ENCODE results near the gene GRN. TPM values are rescaled to one million over a fixed set of nuclear protein-coding genes. Genes with fewer than 3 reads are reported as not detected.

The GRN gene
- total RNA-seq, 1 experiment from 2014 or later: 206 TPM

DNA sequence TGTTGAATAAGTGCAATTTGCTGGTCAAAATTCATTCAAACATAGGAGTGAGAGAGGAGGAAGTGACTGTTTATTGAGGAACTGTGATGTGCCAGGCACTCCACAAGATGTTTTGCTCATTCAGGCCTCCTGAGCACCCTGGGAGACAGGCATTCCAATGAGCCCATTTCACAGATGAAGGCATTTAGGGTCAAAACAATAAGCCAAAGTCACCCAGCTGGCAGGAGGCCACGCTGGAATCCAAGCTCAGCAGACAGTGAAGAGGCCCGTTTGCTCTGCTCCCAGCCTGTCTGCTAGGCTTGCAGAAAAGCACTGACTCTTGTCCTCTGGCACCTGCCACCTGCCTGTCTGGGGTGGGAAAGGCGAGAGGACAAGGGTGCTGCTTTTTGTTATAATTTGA lies 10.4 kb upstream of the GRN start:
- BruUV-seq (replicated peaks): no TSS peak
- Histone ChIP-seq H3K4me3 (replicated peaks in 1 of 2; ENCODE audit: low read depth in 1 of 2, low read length in 2 of 2) (no peak overlapping the region), H3K9me2 (ENCODE audit: insufficient read depth) (no peaks in the 10 kb centered on the region), H2AFZ (ENCODE audit: low read depth, low read length, poor library complexity, severe bottlenecking) (no peak overlapping the region), H3K4me1 (ENCODE audit: control insufficient read depth in 1 of 2, insufficient read depth in 2 of 2, low read length in 2 of 2) (peaks cover 3 to 17% of the 10 kb centered on the region in 2 experiments; a peak in 3 of 4 replicates), H4K20me1 (ENCODE audit: insufficient read depth) (no peaks in the 10 kb centered on the region), H3K36me3 (ENCODE audit: control insufficient read depth in 1 of 2, insufficient read depth in 2 of 2, low read length in 2 of 2) (no peaks in the 10 kb centered on the region), H3K9me3 (ENCODE audit: control insufficient read depth in 1 of 2, insufficient read depth in 1 of 2, low read depth in 1 of 2, low read length in 2 of 2) (no peaks in the 10 kb centered on the region), H3K27ac (ENCODE audit: low read depth, low read length) (no peak overlapping the region), H3K79me2 (ENCODE audit: insufficient read depth, low read length) (no peaks in the 10 kb centered on the region), H3K27me3 (ENCODE audit: insufficient read depth, low read length) (no peaks in the 10 kb centered on the region), H3K9ac (ENCODE audit: low read length) (no peak overlapping the region), H3K4me2 (ENCODE audit: low read length) (no peak overlapping the region)
- ChIA-PET CTCF (no interaction called here), POLR2A (no interaction called here), RAD21 (ENCODE audit: low non-redundant PET in 1 of 2, low total read pairs in 2 of 2, uncharacterized antibody in 2 of 2, unreplicated experiment in 2 of 2) (no interaction called here)
- DNase-seq (ENCODE audit: low read depth, low spot score) (no peak), ATAC-seq (no peak)
- TF ChIP-seq SP1 (IDR thresholded peaks at IDR 0.05; ENCODE audit: low read depth): no peak
- intact Hi-C loops (cut with micrococcal nuclease): no loop called here

DNA sequence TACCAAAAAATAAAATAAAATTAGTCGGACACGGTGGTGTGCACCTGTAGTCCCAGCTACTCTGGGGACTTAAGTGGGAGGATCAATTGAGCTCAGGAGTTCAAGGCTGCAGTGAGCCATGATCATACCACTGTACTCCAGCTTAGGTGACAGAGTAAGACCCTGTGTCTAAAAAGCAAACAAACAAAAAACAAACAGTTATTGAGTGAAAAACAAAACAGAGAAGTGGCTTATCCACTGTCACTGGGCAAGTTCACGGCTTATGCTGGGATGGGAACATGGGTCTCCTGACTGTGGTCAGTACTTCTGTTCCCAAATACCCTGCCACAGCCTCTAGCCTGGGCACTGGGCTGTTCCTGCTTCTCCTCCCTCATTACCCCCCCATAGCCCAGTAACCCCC lies 9.5 kb upstream of the GRN start:
- POLR2A ChIA-PET: no interaction called here
- Histone ChIP-seq H3K9me3 (ENCODE audit: control insufficient read depth in 1 of 2, insufficient read depth in 1 of 2, low read depth in 1 of 2, low read length in 2 of 2) (no peaks in the 10 kb centered on the region), H3K79me2 (ENCODE audit: insufficient read depth, low read length) (no peaks in the 10 kb centered on the region), H4K20me1 (ENCODE audit: insufficient read depth) (no peaks in the 10 kb centered on the region), H3K4me2 (ENCODE audit: low read length) (no peak overlapping the region), H3K36me3 (ENCODE audit: control insufficient read depth in 1 of 2, insufficient read depth in 2 of 2, low read length in 2 of 2) (no peaks in the 10 kb centered on the region), H3K4me1 (ENCODE audit: control insufficient read depth in 1 of 2, insufficient read depth in 2 of 2, low read length in 2 of 2) (peaks cover 3 to 17% of the 10 kb centered on the region in 2 experiments; a peak in 3 of 4 replicates), H2AFZ (ENCODE audit: low read depth, low read length, poor library complexity, severe bottlenecking) (no peak overlapping the region), H3K27ac (ENCODE audit: low read depth, low read length) (no peak overlapping the region), H3K4me3 (replicated peaks in 1 of 2; ENCODE audit: low read depth in 1 of 2, low read length in 2 of 2) (no peak overlapping the region), H3K27me3 (ENCODE audit: insufficient read depth, low read length) (no peaks in the 10 kb centered on the region), H3K9ac (ENCODE audit: low read length) (no peak overlapping the region), H3K9me2 (ENCODE audit: insufficient read depth) (no peaks in the 10 kb centered on the region)
- intact Hi-C loops (cut with micrococcal nuclease): no loop called here
- ATAC-seq (no peak), DNase-seq (ENCODE audit: low read depth, low spot score) (no peak)
- TF ChIP-seq RAD21 (IDR thresholded peaks at IDR 0.05; ENCODE audit: low read depth): no peak
- TF ChIP-seq, protein P1, sequence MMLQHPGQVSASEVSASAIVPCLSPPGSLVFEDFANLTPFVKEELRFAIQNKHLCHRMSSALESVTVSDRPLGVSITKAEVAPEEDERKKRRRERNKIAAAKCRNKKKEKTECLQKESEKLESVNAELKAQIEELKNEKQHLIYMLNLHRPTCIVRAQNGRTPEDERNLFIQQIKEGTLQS (IDR thresholded peaks at IDR 0.05): no peak
- no TSS peak for BruUV-seq (replicated peaks)
- RAD21 ChIA-PET (ENCODE audit: low non-redundant PET in 1 of 2, low total read pairs in 2 of 2, uncharacterized antibody in 2 of 2, unreplicated experiment in 2 of 2): no interaction called here
- CTCF ChIA-PET: no interaction called here

DNA sequence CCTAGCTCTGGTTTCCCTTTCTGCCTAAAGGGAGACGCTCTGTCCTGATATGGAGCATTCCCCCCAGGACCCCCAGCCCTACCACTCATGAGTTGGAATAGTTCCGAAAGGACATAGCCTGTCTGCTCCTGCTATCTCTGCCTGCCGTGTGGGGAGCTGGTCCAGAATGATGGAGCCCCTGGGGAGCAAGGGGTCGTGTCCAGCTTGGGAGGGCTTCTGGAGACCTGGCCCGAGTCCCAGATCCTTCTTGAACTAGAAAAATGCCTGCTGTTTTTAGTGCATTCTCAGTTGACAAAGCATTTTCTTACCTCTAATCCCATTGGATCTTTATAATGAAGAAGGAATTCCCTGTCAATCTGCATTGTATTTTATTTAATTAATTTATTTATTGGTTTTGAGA lies 9.1 kb upstream of the GRN start:
- POLR2A ChIA-PET: no interaction called here
- TF ChIP-seq, protein P2, sequence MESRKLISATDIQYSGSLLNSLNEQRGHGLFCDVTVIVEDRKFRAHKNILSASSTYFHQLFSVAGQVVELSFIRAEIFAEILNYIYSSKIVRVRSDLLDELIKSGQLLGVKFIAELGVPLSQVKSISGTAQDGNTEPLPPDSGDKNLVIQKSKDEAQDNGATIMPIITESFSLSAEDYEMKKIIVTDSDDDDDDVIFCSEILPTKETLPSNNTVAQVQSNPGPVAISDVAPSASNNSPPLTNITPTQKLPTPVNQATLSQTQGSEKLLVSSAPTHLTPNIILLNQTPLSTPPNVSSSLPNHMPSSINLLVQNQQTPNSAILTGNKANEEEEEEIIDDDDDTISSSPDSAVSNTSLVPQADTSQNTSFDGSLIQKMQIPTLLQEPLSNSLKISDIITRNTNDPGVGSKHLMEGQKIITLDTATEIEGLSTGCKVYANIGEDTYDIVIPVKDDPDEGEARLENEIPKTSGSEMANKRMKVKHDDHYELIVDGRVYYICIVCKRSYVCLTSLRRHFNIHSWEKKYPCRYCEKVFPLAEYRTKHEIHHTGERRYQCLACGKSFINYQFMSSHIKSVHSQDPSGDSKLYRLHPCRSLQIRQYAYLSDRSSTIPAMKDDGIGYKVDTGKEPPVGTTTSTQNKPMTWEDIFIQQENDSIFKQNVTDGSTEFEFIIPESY (IDR thresholded peaks at IDR 0.05; ENCODE audit: extremely low read depth, insufficient replicate concordance, low read length): no peak
- TF ChIP-seq TCF7L2 (IDR thresholded peaks at IDR 0.05; ENCODE audit: borderline replicate concordance, extremely low read depth, insufficient read depth, insufficient read length) (no peak), EZH2phosphoT487 (IDR thresholded peaks at IDR 0.05; ENCODE audit: borderline replicate concordance) (no peak), CBX3 (IDR thresholded peaks at IDR 0.05; ENCODE audit: low read depth) (no peak)
- TF ChIP-seq, protein P3, sequence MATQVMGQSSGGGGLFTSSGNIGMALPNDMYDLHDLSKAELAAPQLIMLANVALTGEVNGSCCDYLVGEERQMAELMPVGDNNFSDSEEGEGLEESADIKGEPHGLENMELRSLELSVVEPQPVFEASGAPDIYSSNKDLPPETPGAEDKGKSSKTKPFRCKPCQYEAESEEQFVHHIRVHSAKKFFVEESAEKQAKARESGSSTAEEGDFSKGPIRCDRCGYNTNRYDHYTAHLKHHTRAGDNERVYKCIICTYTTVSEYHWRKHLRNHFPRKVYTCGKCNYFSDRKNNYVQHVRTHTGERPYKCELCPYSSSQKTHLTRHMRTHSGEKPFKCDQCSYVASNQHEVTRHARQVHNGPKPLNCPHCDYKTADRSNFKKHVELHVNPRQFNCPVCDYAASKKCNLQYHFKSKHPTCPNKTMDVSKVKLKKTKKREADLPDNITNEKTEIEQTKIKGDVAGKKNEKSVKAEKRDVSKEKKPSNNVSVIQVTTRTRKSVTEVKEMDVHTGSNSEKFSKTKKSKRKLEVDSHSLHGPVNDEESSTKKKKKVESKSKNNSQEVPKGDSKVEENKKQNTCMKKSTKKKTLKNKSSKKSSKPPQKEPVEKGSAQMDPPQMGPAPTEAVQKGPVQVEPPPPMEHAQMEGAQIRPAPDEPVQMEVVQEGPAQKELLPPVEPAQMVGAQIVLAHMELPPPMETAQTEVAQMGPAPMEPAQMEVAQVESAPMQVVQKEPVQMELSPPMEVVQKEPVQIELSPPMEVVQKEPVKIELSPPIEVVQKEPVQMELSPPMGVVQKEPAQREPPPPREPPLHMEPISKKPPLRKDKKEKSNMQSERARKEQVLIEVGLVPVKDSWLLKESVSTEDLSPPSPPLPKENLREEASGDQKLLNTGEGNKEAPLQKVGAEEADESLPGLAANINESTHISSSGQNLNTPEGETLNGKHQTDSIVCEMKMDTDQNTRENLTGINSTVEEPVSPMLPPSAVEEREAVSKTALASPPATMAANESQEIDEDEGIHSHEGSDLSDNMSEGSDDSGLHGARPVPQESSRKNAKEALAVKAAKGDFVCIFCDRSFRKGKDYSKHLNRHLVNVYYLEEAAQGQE (IDR thresholded peaks at IDR 0.05; ENCODE audit: low read depth): no peak

More for the DNA sequence above, 9.1 kb upstream of the GRN start:
- ChIA-PET RAD21 (ENCODE audit: low non-redundant PET in 1 of 2, low total read pairs in 2 of 2, uncharacterized antibody in 2 of 2, unreplicated experiment in 2 of 2) (no interaction called here), CTCF (interaction anchor here (1.1 kb wide), 1 partner anchor 27 kb away, joined by 3 read pairs; the partner anchor contains the start of gene FAM171A2)
- Histone ChIP-seq H3K9me3 (ENCODE audit: control insufficient read depth in 1 of 2, insufficient read depth in 1 of 2, low read depth in 1 of 2, low read length in 2 of 2) (no peaks in the 10 kb centered on the region), H3K36me3 (ENCODE audit: control insufficient read depth in 1 of 2, insufficient read depth in 2 of 2, low read length in 2 of 2) (no peaks in the 10 kb centered on the region), H3K4me3 (replicated peaks in 1 of 2; ENCODE audit: low read depth in 1 of 2, low read length in 2 of 2) (no peak overlapping the region), H3K27me3 (ENCODE audit: insufficient read depth, low read length) (no peaks in the 10 kb centered on the region), H3K9me2 (ENCODE audit: insufficient read depth) (no peaks in the 10 kb centered on the region), H2AFZ (ENCODE audit: low read depth, low read length, poor library complexity, severe bottlenecking) (no peak overlapping the region), H3K27ac (ENCODE audit: low read depth, low read length) (no peak overlapping the region), H4K20me1 (ENCODE audit: insufficient read depth) (no peaks in the 10 kb centered on the region), H3K79me2 (ENCODE audit: insufficient read depth, low read length) (no peaks in the 10 kb centered on the region), H3K9ac (ENCODE audit: low read length) (no peak overlapping the region), H3K4me1 (ENCODE audit: control insufficient read depth in 1 of 2, insufficient read depth in 2 of 2, low read length in 2 of 2) (peaks cover 1 to 14% of the 10 kb centered on the region in 2 experiments; a peak in 3 of 4 replicates), H3K4me2 (ENCODE audit: low read length) (no peak overlapping the region)
- no TSS peak for BruUV-seq (replicated peaks)
- ATAC-seq (no peak), DNase-seq (ENCODE audit: low read depth, low spot score) (no peak)
- intact Hi-C loops (cut with micrococcal nuclease): no loop called here

Measured in HCT116 (cell line).